GM19351 (cell line): ENCODE measurements around the gene MAPRE3.

Source experiments
- ATAC-seq: cut with Tn5 transposase; IDR thresholded peaks from one replicate; pipeline ENCODE4 v1.9.1; 2021; ENCODE audit warnings: mild to moderate bottlenecking, moderate library complexity; ENCODE audit not compliant: unreplicated experiment

Gene MAPRE3

DNA sequence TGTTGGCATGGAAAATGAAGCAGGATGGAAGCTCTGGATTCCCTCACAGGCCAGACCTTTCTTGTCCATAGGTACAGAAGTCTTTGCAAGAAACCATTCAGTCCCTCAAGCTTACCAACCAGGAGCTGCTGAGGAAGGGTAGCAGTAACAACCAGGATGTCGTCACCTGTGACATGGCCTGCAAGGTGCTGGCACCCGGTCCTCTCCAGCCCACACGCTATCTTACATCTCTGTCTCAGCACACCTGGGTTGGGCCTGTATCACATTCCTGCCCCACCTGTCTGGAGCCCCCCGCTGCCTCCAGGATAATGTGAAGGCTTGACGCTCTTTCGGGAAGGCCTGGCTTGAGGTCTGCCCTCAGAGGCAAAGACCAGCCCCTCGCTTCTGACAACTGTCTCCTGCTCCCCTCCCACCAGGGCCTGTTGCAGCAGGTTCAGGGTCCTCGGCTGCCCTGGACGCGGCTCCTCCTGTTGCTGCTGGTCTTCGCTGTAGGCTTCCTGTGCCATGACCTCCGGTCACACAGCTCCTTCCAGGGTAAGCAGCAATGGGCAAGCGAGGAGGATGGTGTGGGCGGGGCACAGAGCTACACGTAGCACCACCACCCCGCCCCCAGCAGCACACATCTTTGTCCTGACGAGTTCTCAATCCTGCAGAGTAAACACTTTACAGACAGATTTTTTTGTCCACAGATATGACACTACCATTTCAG lies 68.3 kb downstream of the MAPRE3 start:
- ATAC-seq: no peak

GRCh38 chr2:27039426-27039825 lies 69.0 kb downstream of the MAPRE3 start:
- ATAC-seq: no peak

DNA sequence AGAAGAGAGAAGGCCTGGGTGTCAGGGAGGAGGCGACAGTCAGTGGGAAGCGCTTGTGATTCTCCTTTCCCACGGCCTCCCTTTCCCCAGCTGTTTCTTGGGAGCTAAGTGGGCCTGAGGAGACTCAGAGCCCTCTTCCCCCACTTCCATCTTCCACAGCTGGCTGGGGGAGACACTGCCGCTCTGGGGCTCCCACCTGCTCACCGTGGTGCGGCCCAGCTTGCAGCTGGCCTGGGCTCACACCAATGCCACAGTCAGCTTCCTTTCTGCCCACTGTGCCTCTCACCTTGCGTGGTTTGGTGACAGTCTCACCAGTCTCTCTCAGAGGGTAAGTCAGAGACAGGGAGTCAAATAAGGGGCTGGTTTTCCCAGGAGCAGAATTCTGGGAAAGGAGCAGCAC lies 69.4 kb downstream of the MAPRE3 start:
- ATAC-seq: no peak

GRCh38 chr2:27040282-27040681 lies 69.8 kb downstream of the MAPRE3 start:
- no peak for ATAC-seq

- ATAC-seq: peak; percentile 28
These were observed 71.3 kb downstream of the MAPRE3 start for GRCh38 chr2:27041752-27042151.

- peak; percentile 84 for ATAC-seq
These were observed 71.8 kb downstream of the MAPRE3 start for GRCh38 chr2:27042159-27042661.

GRCh38 chr2:27042985-27043634 lies 72.7 kb downstream of the MAPRE3 start:
- ATAC-seq: no peak

DNA sequence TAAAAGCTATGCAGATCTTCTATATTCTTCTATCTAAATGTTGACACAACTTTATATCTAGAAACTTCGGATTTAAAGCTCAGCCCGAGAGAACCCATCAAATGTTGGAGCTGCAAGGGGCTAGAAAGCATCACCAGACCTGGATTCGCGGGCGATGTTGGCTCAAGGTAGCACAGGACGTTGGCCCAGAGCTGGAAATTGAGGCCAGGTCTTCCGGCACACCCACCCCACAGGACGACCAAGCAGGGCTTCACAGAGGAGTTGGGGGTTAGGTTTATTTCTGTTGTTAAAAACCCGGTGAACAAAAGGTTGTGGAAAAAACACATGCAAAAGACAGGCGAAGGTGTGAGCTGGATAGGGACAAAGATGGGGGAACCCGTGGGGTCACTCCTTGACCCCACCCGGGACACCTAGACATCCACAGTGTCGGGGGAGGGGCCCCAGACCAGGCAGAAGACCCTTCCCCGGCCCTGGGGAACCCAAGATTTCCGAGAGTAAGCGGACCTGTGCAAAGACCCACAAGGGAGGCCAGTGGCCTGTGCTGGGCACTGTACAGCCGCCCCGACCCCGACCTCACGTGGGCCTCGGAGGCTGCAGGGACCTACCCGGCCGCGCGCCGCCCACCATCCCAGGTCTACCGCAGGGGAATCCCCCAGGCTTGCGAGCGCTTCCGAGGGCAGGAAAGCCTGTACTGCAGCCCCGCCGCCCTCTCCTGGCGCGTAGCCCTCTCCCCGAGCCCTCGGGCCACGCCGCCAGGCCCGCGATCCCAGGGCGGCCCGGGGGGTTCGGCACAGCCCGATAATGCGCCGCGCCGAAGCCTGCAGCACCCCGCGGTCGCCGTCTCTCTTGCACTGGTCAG lies 79.2 kb downstream of the MAPRE3 start:
- no peak for ATAC-seq

GRCh38 chr2:27050281-27050995 lies 80.0 kb downstream of the MAPRE3 start:
- peak; percentile 41 for ATAC-seq

DNA sequence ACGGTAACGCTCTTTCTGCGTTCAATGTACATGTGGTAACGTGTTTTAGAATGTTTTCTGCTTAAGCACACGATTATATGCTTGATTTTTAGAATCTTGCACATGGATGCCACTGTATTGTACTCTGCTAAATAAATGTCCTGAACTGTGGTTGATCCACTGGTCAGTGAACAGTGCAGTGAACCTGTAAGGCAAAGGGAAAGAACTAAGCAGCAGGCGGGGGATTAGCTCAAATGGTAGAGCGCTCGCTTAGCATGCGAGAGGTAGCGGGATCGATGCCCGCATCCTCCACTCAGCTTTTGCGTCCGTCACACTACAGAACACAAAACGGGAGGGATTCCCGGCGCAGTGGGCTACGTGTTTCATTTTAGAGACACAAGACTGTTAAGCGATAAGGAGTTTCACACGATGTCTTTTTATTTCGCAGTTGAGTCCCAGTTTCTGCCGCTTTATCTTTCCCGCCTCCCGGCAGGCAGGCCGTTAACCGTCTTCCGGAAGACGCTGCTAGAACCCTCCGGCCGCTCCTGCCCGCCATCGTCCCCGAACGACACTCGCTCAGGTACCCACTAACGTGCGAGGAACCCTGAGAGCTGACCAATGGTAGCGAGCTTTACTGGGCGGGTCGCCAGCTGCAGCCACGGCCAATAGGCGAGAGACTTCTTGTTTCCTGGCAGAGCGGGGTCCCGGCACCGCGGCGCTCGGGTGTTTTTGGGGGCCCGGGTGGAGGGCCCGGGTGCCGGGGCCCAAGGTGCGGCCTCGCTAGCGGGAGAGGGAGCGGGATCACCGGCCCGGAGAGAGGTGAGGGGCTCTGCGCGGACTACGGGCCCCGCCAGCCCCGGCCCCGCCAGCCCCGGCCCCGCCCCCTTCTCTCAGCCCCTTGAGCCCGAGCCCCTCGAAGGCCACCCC lies 80.8 kb downstream of the MAPRE3 start, which contains the start of gene AGBL5:
TSS of gene AGBL5 (plus strand) at position 673 of the 906 bp plus-strand sequence. CDS start 1,291 bp downstream, outside the sequence.
- peak; percentile 72 for ATAC-seq

DNA sequence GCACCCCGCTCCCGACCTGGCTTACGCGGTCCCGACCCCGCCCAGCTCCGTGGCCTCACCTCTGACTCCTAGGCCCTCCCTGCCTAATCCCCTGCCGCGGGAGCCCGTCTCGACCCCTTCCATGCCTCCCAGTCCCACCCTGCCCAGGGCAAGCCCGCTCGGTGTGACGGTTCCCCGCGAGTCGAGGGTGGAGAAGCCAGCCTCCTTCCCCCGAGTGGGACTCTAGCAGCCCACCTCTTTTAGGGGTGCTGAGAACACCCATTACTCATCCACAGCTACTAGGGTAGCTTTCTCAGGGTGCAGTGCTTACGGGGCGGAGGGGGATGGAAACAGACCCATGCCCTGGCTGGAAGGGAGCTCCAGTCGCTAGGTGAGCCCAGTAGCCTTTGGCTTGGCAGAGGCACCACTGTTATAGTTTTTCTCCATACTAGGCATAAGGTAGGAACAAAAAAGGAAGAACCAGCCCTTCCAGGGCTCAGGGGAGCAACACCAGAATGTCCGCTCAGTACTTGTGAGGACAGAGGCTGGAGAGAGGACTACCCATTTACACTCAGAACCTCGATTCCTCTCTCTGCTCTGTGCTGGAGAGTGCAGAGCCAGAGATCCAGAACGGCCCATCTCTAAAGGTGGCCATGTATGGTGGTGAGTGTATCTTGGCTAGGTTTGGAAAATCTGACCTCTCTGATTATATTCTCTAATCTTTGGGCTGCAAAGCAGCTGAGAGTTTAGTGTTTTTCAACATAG lies 81.6 kb downstream of the MAPRE3 start:
- no peak for ATAC-seq

GRCh38 chr2:27053321-27053720 lies 82.9 kb downstream of the MAPRE3 start:
- no peak for ATAC-seq

DNA sequence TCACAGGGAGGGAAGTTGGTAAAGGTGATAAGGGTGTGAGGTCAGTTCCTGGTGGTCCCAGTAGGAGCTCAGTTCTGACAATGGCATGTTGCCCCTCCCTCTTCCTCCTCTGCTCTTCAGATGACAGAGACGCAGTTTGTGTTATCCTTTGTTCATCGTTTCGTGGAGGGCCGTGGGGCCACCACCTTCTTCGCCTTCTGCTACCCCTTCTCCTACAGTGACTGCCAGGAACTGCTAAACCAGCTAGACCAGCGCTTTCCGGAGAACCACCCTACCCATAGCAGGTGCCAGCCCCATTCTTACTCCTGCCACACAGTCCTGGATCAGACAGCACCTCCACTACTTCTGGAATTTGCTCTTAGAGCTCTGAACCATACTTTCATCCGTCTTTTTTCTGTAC lies 83.3 kb downstream of the MAPRE3 start:
- ATAC-seq: no peak

GRCh38 chr2:27054721-27055120 lies 84.3 kb downstream of the MAPRE3 start:
- no peak for ATAC-seq

GRCh38 chr2:27057184-27057583 lies 86.7 kb downstream of the MAPRE3 start:
- no peak for ATAC-seq

DNA sequence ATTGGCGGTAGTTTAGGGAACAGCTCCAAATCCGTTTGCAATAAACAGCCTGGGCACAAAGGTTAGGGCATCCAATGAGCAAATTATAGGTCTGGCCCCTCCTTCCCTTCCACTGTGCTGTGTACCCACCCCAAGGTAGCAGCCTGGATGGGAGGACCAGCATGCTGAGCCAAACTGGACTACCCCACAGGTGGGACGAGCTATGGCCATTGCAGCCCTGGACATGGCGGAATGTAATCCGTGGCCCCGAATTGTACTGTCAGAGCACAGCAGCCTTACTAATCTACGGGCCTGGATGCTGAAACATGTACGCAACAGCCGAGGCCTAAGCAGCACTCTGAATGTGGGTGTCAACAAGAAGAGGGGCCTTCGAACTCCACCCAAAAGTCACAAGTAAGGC lies 87.8 kb downstream of the MAPRE3 start:
- no peak for ATAC-seq

DNA sequence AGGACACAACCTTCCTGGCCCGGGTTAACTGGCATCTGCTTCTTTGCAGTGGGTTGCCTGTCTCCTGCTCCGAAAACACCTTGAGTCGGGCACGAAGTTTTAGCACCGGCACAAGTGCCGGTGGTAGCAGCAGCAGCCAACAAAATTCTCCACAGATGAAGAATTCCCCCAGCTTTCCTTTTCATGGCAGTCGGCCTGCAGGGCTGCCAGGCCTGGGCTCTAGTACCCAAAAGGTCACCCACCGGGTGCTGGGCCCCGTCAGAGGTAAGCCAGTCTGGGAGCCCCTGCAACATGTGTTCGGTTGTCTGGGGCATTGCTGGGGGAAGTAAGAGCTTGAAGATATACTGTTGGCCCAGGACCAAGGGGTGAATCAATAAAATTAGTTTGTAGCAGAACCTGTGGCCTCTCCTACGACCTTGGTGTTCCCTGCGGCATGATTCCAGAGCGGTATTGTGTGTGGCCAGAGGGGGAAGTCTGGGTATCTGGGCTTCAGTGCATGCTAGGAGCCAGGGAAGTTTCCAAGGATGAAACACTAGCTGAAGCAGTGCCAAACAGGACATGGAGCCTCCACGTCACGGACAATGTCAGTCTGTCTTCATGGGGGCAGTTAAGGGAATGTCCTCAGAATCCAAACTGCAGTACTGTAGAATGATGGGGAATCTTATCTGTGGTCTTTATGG lies 88.8 kb downstream of the MAPRE3 start:
- no peak for ATAC-seq

GRCh38 chr2:27060323-27060722 lies 89.9 kb downstream of the MAPRE3 start:
- ATAC-seq: no peak
